Central memory CD8-positive, alpha-beta T cell (primary cell): ENCODE data around the gene FLII.
A peak's percentile ranks its signal among the peaks of the same experiment; 100 is the strongest.
"Not testable (repeated sequence)": the region's sequence is repeated elsewhere in the genome, so short reads cannot be mapped to it uniquely, and the experiment has no call there.

Source experiments
- ATAC-seq: fragments of 150-1000 bp; cut with Tn5 transposase; replicated peaks from 2 replicates; pipeline ENCODE4 v1.10.0; 2022; ENCODE audit warnings: mild to moderate bottlenecking, moderate FRiP score, moderate number of reproducible peaks; ENCODE audit not compliant: poor library complexity, severe bottlenecking; ENCODE audit errors: extremely low read depth
- DNase-seq, 2 donors: peaks; one replicate each; pipeline ENCODE4 v3.0.0; 2021; ENCODE audit warnings: low spot score in 2 of 2
- H3K27ac Mint-ChIP-seq: one replicate; pipeline ENCODE4 v1.8.0; 2022; ENCODE audit warnings: low read depth, mild to moderate bottlenecking, moderate library complexity, mixed read lengths
- H3K27me3 Mint-ChIP-seq: one replicate; pipeline ENCODE4 v1.8.0; 2022; ENCODE audit warnings: mixed read lengths
- H3K36me3 Mint-ChIP-seq: one replicate; pipeline ENCODE4 v1.8.0; 2022; ENCODE audit warnings: mild to moderate bottlenecking, moderate library complexity, mixed read lengths; ENCODE audit not compliant: insufficient read depth
- H3K4me1 Mint-ChIP-seq: one replicate; pipeline ENCODE4 v1.8.0; 2022; ENCODE audit warnings: mixed read lengths
- H3K4me3 Mint-ChIP-seq: one replicate; pipeline ENCODE4 v1.8.0; 2022; ENCODE audit warnings: mild to moderate bottlenecking, moderate library complexity, mixed read lengths
- H3K9me3 Mint-ChIP-seq: one replicate; pipeline ENCODE4 v1.8.0; 2022; ENCODE audit warnings: mixed read lengths

FLII gene

DNA sequence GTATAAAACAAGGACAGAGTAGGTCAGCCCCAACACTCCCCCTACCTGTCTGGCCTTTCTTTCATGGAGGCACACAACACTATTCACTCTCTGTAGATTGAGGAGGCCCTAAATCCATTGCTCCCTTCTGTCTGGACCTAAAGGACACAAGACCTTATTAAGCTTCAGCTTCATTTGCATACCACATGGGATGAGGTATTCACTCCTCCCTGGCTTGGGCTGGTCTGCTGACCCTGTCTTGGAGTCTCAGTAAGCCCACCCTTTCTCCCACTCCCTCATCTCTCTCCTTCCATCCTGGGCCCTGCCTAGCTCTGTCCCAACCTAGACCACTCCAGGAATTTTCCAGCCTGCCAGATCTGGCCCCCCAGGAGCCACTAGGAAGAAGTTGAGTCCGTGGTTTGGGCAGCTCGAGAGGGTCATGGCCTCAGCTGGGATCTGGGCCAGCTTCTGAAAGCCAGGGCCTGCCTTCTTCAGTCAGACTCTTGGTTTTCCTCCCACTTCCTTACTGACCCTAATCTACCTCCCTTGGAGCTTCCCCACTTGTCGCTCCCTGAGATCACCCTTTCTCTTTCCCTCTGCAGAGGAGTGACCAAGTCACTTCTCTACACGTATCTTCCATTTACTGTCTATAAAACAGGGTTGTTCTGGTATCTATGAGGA is 39.7 kb downstream of the FLII start:
- DNase-seq: no peak
- Mint-ChIP-seq H3K9me3 (no peaks in the 10 kb centered on the region), H3K27me3 (no peaks in the 10 kb centered on the region), H3K4me3 (no peak overlapping the region), H3K27ac (no peak overlapping the region), H3K4me1 (peaks cover 12% of the 10 kb centered on the region), H3K36me3 (peaks cover 1% of the 10 kb centered on the region)
- no peak for ATAC-seq

DNA sequence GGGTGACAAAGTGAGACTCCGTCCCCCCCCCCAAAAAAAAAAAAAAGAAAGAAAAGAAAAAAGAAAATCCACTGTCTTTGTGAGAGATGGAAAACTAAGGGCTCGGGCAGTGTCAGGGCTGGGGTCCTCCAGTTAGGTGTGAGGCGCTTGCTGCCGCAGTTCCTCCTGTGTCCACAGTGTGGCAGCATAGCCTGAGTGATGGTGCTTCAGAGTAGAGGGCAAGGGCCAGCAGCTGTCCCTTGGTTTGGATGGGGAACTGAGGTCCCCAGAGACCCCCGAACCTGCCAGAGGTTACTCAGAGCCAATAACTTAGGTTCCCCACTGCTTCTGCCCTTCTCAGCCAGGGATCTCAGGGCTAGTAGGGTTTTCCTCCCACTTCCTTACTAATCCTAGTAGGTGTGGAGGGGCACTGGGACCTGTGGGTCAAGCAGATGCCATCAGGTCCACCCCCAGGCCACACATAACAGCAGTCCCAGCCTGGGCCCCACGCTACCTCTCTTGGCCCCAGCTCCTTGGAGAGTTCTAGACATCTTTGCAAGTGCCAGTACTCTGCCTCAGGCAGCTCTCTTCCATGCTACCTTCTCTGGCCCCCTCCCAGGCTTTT is 41.0 kb downstream of the FLII start:
- peaks cover 4% of the 10 kb centered on the region for H3K36me3 Mint-ChIP-seq
- no peak overlapping the region for H3K4me3 Mint-ChIP-seq
- H3K27me3 Mint-ChIP-seq: no peaks in the 10 kb centered on the region
- H3K9me3 Mint-ChIP-seq: no peaks in the 10 kb centered on the region
- ATAC-seq (peak; percentile 65), DNase-seq (peak; percentile 42 to 64)
- H3K27ac Mint-ChIP-seq: peak overlapping the region; percentile 20
- peaks cover 12% of the 10 kb centered on the region for H3K4me1 Mint-ChIP-seq

DNA sequence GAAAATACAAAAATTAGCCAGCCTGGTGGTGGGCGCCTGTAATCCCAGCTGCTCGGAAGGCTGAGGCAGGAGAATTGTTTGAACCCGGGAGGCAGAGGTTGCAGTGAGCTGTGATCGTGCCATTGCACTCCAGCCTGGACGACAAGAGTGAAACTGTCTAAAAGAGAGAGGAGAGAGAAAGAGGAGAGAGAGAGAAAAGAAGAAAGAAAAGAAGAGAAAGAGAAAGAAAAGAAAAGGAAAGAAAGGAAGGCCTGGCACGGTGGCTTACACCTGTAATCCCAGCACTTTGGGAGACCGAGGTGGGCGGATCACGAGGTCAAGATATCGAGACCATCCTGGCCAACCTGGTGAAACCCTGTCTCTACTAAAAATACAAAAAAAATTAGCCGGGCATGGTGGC is 41.6 kb downstream of the FLII start:
- DNase-seq, ATAC-seq, H3K27me3 Mint-ChIP-seq, H3K36me3 Mint-ChIP-seq, H3K4me3 Mint-ChIP-seq, H3K9me3 Mint-ChIP-seq: not testable (repeated sequence)
- peaks cover 12% of the 10 kb centered on the region for H3K4me1 Mint-ChIP-seq
- peak overlapping the region; percentile 55 for H3K27ac Mint-ChIP-seq

DNA sequence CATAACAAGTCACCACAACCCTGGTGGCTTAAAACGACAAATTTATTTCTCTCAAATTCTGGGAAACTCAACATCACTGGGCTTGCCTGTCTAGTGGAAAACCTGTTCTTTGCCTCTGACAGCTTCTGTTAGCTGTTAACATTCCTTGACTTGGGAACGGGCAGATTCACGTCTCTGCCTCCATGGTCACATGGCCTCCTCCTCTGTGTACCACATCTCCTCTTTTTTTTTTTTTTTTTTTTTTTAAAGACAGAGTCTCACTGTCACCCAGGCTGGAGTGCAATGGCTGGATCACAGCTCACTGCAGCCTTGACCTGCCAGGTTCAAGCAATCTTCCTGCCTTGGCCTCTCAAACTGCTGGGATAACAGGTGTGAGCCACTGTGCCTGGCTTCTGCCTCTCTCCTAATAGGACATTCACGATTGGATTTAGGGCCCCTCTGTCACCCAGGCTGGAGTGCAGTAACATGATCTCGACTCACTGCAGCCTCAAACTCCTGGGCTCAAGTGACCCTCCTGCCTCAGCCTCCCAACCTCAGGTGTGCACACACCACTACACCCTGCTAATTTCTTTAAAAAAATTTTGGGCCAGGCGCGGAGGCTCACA is 44.8 kb downstream of the FLII start:
- H3K9me3 Mint-ChIP-seq: no peaks in the 10 kb centered on the region
- H3K4me3 Mint-ChIP-seq: no peak overlapping the region
- peaks cover 12% of the 10 kb centered on the region for H3K4me1 Mint-ChIP-seq
- ATAC-seq: no peak
- H3K27ac Mint-ChIP-seq: no peak overlapping the region
- no peaks in the 10 kb centered on the region for H3K27me3 Mint-ChIP-seq
- no peak for DNase-seq
- peaks cover 25% of the 10 kb centered on the region for H3K36me3 Mint-ChIP-seq

DNA sequence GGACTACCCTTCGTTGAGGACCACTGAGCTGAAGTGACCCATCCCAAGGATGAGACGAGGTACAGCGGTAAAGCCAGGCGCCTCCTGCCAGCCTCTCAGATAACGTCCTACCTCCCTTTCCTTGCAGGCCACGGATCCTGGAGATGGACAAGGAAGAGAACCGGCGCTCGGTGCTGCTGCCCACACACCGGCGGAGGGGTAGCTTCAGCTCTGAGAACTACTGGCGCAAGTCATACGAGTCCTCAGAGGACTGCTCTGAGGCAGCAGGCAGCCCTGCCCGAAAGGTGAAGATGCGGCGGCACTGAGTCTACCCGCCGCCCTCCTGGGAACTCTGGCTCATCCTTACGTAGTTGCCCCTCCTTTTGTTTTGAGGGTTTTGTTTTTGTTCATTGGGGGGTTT is 50.4 kb downstream of the FLII start:
- ATAC-seq: no peak
- no peak for DNase-seq
- H3K4me3 Mint-ChIP-seq: no peak overlapping the region
- no peaks in the 10 kb centered on the region for H3K27me3 Mint-ChIP-seq
- peak overlapping the region; percentile 59 for H3K27ac Mint-ChIP-seq
- H3K4me1 Mint-ChIP-seq: peaks cover 5% of the 10 kb centered on the region
- peaks cover 51% of the 10 kb centered on the region for H3K36me3 Mint-ChIP-seq
- no peaks in the 10 kb centered on the region for H3K9me3 Mint-ChIP-seq

DNA sequence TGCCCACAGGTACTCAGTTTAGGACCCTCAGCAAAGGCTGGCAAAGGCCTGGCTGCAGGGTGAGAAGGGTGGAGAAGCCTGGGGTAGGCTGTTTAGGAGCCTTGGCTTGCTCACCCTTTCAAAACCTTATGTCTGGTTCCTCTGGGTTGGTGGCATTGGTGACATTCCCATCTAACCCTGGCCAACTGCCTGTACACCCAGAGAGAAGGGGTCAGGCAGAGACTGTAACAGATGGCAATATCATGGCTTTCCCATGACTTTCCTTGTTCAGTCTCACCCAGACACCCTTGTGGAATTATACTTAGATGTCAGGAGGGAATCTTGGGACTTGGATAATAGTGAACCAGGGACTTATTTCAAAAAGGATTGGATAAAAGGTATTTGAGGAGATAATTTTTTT is 51.6 kb downstream of the FLII start:
- no peaks in the 10 kb centered on the region for H3K9me3 Mint-ChIP-seq
- no peak for ATAC-seq
- peaks cover 54% of the 10 kb centered on the region for H3K36me3 Mint-ChIP-seq
- peaks cover 6% of the 10 kb centered on the region for H3K4me1 Mint-ChIP-seq
- no peak overlapping the region for H3K27ac Mint-ChIP-seq
- H3K4me3 Mint-ChIP-seq: no peak overlapping the region
- DNase-seq: no peak
- no peaks in the 10 kb centered on the region for H3K27me3 Mint-ChIP-seq

DNA sequence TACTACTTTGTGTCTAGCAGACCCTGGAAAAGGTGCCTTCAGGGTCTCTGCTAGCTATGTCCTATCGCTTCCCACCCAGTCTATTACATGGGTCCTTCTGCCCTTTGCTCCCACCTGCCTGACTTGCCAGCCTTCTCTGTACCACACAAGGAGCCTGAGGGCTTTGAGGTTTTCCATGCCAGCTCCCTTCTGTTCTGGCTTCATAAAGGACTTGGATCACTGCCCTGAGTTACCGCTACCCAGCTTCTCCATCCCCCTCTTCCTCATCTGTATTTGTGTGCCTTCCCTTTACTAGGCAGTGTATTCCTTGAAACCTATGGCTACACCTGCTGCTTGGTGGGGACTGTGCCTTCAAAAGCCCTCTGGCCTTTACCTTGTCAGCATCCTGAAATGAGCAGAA is 52.7 kb downstream of the FLII start:
- ATAC-seq (no peak), DNase-seq (no peak)
- Mint-ChIP-seq H3K27ac (no peak overlapping the region), H3K4me3 (no peak overlapping the region), H3K9me3 (no peaks in the 10 kb centered on the region), H3K4me1 (peaks cover 15% of the 10 kb centered on the region), H3K27me3 (no peaks in the 10 kb centered on the region), H3K36me3 (peaks cover 55% of the 10 kb centered on the region)

DNA sequence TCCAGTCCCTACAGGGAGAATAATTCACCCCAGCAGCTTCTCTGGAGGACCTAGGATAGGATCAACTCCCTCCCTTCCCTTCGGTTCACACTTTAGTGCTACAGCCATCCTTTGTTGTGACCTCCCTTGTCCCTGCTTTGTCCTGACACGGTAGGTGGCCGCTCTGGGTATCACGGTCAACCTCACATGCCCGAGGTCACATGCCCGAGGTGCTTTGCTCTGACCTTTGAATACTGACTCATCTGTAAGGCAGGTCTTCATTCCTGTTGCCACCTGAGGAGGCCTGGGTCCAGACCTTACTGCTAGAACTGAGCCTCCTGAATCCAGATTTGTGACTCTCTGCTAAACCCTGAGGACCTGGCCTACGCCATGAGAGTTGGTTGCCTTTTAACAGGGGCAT is 55.2 kb downstream of the FLII start:
- Mint-ChIP-seq H3K4me3 (no peak overlapping the region), H3K4me1 (peaks cover 40% of the 10 kb centered on the region), H3K27ac (no peak overlapping the region), H3K27me3 (no peaks in the 10 kb centered on the region), H3K9me3 (no peaks in the 10 kb centered on the region), H3K36me3 (peaks cover 42% of the 10 kb centered on the region)
- ATAC-seq (no peak), DNase-seq (no peak)

DNA sequence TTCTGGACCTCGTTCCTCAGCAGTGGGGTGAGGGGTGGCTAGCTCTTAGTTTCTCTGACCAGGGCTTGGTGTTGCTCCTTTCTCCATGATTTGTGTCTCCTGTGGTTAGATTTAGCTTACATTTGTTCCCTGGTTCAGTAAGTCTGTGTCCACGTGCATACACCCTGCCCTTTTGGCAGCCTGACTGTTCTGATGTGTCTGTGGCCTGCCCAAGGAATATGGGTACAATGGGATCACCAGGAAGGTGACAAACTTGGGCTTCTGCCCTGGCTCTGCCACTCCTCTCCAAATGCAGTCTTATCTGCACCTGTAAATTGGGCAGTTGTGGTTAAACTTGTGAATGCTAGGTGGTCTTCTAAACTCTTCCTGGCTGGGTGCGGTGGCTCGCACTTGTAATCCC is 57.4 kb downstream of the FLII start:
- Mint-ChIP-seq H3K4me3 (no peak overlapping the region), H3K4me1 (peaks cover 62% of the 10 kb centered on the region), H3K27me3 (no peaks in the 10 kb centered on the region), H3K27ac (peak overlapping the region; percentile 11), H3K9me3 (no peaks in the 10 kb centered on the region), H3K36me3 (peaks cover 47% of the 10 kb centered on the region)
- ATAC-seq: no peak
- no peak for DNase-seq

DNA sequence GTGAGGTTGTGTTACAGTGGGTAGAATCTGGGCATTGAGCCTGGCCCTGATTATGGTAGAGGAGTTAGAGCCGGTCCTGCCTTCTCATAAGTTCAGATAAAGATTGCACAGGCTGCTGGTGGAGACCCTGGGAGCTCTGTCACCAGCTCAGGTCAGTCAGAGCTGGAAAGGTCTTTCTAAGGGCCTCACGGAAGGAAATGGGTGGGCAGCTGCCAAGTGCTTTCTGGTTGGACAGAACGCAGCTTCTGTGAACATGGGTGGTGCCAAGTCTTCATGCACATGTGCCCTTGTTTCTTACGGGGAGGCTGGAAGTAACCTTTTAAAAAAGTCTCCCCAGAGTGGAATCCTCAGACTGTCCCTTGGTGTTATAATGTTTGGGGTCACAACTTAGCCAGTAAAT is 60.0 kb downstream of the FLII start:
- H3K4me3 Mint-ChIP-seq: no peak overlapping the region
- peak overlapping the region; percentile 43 for H3K27ac Mint-ChIP-seq
- no peaks in the 10 kb centered on the region for H3K9me3 Mint-ChIP-seq
- peaks cover 84% of the 10 kb centered on the region for H3K4me1 Mint-ChIP-seq
- H3K27me3 Mint-ChIP-seq: no peaks in the 10 kb centered on the region
- H3K36me3 Mint-ChIP-seq: peaks cover 56% of the 10 kb centered on the region
- DNase-seq (no peak), ATAC-seq (no peak)

DNA sequence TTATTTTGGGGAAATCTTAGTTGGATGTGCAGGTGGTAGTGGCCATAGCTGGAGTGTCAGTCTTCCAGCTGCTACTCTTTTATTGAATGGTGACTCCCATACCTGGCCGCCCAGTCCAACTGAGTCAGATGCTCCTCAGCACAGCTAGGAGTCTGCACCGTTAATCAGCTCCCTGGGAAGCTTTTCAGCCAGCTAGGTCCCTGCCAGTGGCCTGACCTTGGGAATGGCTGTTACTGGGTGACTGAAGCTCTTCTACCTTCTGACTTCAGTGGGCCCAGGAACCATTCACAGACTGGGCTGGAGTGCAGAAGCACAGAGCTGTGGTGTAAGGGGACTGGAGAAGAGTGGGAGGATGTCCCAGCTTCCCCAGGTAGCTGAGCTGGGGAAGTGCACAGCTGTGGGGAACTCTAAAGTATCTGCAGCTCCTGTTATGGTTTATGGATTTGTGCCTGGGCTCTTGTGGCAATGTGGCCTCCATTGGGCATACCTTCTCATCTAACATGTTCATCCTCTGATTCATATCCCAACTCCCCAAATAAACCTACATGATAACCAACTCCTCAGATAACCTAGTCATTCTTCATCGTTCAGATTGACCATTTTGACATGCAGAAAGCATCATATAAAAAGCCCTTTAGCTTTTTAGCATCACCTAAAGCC is 60.9 kb downstream of the FLII start:
- H3K27ac Mint-ChIP-seq: no peak overlapping the region

DNA sequence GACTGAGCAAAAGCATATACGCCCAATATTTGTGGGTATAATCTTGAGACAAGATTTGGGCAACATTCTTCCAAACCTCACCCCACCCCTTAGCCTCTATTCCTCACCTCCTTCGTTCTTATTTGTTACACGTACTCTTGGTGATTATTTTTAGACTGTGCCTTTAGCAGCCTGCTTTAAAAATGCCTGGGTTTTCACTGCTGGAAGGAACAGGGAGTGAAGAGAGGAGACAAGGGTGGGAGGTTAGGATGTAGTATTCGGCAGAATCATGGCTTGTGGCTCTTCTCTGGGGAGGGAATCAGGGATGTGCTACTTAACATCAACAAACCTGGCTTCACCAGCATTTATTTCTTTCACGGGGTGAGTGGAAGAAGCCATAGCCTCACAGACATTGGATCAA is 63.3 kb downstream of the FLII start:
- Mint-ChIP-seq H3K27me3 (no peaks in the 10 kb centered on the region), H3K27ac (no peak overlapping the region), H3K36me3 (peaks cover 50% of the 10 kb centered on the region), H3K9me3 (no peaks in the 10 kb centered on the region), H3K4me1 (peaks cover 85% of the 10 kb centered on the region), H3K4me3 (no peak overlapping the region)
- DNase-seq (no peak), ATAC-seq (no peak)

More for the DNA sequence above, 60.9 kb downstream of the FLII start:
- ATAC-seq (no peak), DNase-seq (no peak)
- H3K4me1 Mint-ChIP-seq: peaks cover 80% of the 10 kb centered on the region
- H3K9me3 Mint-ChIP-seq: no peaks in the 10 kb centered on the region
- H3K36me3 Mint-ChIP-seq: peaks cover 58% of the 10 kb centered on the region
- H3K27me3 Mint-ChIP-seq: no peaks in the 10 kb centered on the region
- H3K4me3 Mint-ChIP-seq: no peak overlapping the region
